Measurements from ENCODE around the gene CYP8B1. TPM values are rescaled to one million over a fixed set of nuclear protein-coding genes. Genes with fewer than 3 reads are reported as not detected.

CYP8B1 gene
- total and polyA plus RNA-seq, 2 experiments from 2014 or later: not detected

GRCh38 chr3:42877881-42878280 is 2.2 kb upstream of the CYP8B1 start (continued):
- TF ChIP-seq, protein P1, sequence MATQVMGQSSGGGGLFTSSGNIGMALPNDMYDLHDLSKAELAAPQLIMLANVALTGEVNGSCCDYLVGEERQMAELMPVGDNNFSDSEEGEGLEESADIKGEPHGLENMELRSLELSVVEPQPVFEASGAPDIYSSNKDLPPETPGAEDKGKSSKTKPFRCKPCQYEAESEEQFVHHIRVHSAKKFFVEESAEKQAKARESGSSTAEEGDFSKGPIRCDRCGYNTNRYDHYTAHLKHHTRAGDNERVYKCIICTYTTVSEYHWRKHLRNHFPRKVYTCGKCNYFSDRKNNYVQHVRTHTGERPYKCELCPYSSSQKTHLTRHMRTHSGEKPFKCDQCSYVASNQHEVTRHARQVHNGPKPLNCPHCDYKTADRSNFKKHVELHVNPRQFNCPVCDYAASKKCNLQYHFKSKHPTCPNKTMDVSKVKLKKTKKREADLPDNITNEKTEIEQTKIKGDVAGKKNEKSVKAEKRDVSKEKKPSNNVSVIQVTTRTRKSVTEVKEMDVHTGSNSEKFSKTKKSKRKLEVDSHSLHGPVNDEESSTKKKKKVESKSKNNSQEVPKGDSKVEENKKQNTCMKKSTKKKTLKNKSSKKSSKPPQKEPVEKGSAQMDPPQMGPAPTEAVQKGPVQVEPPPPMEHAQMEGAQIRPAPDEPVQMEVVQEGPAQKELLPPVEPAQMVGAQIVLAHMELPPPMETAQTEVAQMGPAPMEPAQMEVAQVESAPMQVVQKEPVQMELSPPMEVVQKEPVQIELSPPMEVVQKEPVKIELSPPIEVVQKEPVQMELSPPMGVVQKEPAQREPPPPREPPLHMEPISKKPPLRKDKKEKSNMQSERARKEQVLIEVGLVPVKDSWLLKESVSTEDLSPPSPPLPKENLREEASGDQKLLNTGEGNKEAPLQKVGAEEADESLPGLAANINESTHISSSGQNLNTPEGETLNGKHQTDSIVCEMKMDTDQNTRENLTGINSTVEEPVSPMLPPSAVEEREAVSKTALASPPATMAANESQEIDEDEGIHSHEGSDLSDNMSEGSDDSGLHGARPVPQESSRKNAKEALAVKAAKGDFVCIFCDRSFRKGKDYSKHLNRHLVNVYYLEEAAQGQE (IDR thresholded peaks at IDR 0.05; ENCODE audit: unreplicated experiment): no peak
- no peak for TF ChIP-seq STAT1 (IDR thresholded peaks at IDR 0.05; ENCODE audit: unreplicated experiment)

- no peaks in the 10 kb centered on the region for H3K36me3 Mint-ChIP-seq (ENCODE audit: low read depth)
- no peaks in the 10 kb centered on the region for H3K9me2 ChIP-seq (ENCODE audit: insufficient read depth)
- no peaks in the 10 kb centered on the region for H3K79me2 ChIP-seq (replicated peaks; ENCODE audit: insufficient read depth)
- DNase-seq (ENCODE audit: low spot score) (no peak), ATAC-seq (no peak)
- no peak overlapping the region for H3K27ac Mint-ChIP-seq
- H3K4me1 Mint-ChIP-seq: peaks cover 18% of the 10 kb centered on the region; the same call in 2 of the 3 replicates
- H4K20me1 ChIP-seq (replicated peaks; ENCODE audit: insufficient read depth): no peaks in the 10 kb centered on the region
- peaks cover 5% of the 10 kb centered on the region for H3K27me3 Mint-ChIP-seq (ENCODE audit: insufficient read depth, low read depth, poor library complexity)
- no peak overlapping the region for H3K27ac ChIP-seq (ENCODE audit: low read depth)
- H2AFZ ChIP-seq: no peak overlapping the region
- no peaks in the 10 kb centered on the region for H3K36me3 ChIP-seq (ENCODE audit: insufficient read depth)
- H3K4me3 Mint-ChIP-seq: no peak overlapping the region
- H3K4me2 ChIP-seq: no peak overlapping the region
- H3K9me3 Mint-ChIP-seq: no peaks in the 10 kb centered on the region
- 0 out of 2 replicates have a peak, but pooled peaks cover 4% of the 10 kb centered on the region for H3F3A ChIP-seq (replicated peaks; ENCODE audit: low read depth)
- no peaks in the 10 kb centered on the region for H3K27me3 ChIP-seq (ENCODE audit: insufficient read depth)
- H3K4me3 ChIP-seq: no peak overlapping the region
- H3K4me1 ChIP-seq (ENCODE audit: insufficient read depth): peaks cover 18% of the 10 kb centered on the region
- TF ChIP-seq STAT1 (IDR thresholded peaks at IDR 0.05; ENCODE audit: unreplicated experiment): no peak
- TF ChIP-seq, protein P1 (IDR thresholded peaks at IDR 0.05; ENCODE audit: unreplicated experiment): no peak
- TF ChIP-seq CREB1 (CRISPR knock-in tag; IDR thresholded peaks at IDR 0.05; ENCODE audit: low read depth): no peak
- no peak for TF ChIP-seq ZNF114 (CRISPR knock-in tag; IDR thresholded peaks at IDR 0.05)
- TF ChIP-seq NANOG (IDR thresholded peaks at IDR 0.05; ENCODE audit: borderline replicate concordance): no peak
- TF ChIP-seq EZH2phosphoT487 (IDR thresholded peaks at IDR 0.05; ENCODE audit: unreplicated experiment): no peak
- no peak for TF ChIP-seq POLR2AphosphoS5 (IDR thresholded peaks at IDR 0.05; ENCODE audit: low read depth)
- TF ChIP-seq ZNF462 (CRISPR knock-in tag; IDR thresholded peaks at IDR 0.05): no peak
- no peak for TF ChIP-seq JUNB (IDR thresholded peaks at IDR 0.05; ENCODE audit: unreplicated experiment)
- TF ChIP-seq ZNF331 (CRISPR knock-in tag; IDR thresholded peaks at IDR 0.05; ENCODE audit: low read depth): no peak
Measured at GRCh38 chr3:42876940-42877720, 1.5 kb upstream of the CYP8B1 start.

All from GM23338 (cell line).